GM19328 (cell line): ENCODE results near the gene AGBL4.

ENCODE experiments used
- ATAC-seq: cut with Tn5 transposase; IDR thresholded peaks from one replicate; pipeline ENCODE4 v1.9.1; 2021; ENCODE audit warnings: mild to moderate bottlenecking, moderate library complexity; ENCODE audit not compliant: unreplicated experiment

AGBL4 gene

DNA sequence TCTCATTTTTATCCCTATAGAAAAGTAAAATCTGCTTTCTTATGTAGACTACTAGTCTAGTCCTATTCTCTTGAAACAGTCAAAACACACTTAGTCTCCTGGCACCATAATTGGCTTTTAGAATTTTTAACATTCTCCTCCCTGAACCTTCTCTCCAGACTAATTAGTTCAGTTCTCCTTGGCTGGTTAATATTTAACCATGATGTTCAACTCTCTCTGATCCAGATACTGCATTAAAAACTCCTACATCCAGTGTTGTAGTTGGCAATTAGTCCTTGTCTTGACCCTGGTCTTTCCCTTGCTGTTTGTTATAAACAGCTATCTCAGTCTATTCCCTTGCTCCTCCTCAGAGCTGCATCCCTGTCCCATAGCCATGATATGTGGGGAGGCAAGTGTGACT, 824.2 kb downstream of the AGBL4 start:
- ATAC-seq: no peak

DNA sequence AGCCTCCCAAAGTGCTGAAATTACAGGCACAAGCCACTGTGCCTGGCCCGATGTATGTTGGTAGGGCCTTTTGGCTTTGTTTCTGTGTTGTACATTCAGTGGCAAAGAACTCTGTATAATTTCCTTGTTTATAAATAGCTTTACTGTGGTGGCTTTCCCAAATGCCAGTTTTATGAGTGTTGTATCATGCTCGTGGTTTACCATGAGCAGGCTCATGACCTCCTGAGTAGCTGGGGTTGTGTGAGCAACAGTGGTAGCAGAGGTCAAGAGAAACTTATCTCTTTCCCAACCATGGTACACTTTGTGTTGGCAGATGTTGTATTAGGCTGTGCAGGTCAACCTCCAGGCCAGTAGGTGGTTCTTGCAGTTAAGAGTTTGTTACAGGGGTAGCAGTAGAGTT, 826.7 kb downstream of the AGBL4 start:
- no peak for ATAC-seq

DNA sequence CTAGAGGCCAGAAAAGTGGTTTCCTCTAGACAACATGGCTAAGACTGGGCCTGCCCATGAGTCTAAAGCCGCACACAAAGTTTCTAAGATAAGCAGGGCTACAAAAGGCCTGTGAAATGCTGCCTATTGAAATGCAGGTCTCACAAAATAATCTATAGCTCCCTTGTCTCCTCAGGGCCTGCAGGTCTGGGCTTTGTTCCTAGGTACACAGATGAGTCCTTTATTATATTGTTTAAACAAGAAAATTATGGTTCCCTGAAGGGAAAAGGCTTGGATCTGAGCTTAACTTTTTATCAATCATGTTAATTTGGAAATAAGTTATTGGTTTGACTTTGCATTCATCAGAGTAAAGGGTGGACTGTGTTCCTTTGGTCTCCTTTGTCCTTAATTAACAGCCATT, 833.6 kb downstream of the AGBL4 start:
- ATAC-seq: no peak

DNA sequence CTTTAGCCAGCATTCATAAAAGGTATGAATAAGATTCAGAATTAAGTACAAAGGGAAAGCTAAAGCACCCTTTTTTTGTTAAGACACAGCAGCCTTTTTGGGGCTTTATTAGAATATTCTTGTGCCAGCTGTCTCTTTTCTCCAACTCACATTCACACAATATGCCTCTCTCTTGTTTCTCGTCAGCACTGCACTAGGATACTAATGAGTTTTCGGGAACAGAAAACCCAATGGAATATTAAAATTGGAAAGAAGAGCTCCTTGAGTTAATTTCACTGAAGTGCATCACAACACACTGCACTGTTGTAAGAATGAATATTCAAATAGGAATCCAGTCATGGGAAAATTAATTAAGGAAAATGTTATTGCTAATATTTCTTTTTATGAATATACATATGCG, 836.7 kb downstream of the AGBL4 start:
- ATAC-seq: no peak

DNA sequence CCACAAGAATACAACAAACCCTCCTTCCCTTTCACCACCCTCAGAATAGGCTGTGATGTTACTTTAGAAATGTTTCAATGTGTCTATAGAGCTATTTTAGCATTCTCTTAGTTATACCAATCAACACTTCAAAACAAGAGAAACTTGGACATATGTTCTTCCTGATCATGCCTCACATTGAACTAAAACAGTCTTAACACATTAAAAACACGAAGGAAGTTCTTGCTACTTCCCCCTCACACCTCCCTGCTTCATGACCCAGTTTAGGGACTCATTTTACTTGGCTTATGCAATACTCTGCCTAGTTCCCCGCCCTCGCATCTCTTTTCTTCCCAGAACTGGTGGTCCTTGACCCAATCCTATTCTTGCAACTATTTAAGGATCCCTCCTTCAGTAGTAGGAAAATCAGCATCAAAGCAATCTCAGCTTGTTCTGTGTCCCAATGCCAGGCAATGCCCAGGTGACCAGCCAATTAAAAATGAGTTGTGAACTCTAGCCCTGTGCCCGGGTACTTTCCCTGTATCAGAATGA, 838.2 kb downstream of the AGBL4 start:
- no peak for ATAC-seq

DNA sequence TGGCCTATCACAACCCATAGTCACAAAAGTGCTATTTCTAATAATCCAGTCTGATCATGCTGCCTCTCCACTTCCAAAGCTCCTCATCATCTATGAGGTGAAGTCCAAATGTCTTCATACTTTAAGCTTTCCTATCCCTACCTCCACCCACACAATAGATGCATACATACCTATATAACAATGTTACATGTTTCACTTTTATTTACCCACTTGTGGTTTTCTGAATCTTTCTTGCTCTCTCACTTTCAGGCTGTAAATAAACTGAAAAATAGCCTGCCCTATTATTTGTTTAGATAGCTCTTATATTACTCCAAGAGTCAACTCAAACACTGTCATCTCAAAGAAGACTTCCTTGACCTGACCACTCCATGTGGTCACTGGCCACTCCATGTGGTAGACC, 840.3 kb downstream of the AGBL4 start:
- no peak for ATAC-seq

DNA sequence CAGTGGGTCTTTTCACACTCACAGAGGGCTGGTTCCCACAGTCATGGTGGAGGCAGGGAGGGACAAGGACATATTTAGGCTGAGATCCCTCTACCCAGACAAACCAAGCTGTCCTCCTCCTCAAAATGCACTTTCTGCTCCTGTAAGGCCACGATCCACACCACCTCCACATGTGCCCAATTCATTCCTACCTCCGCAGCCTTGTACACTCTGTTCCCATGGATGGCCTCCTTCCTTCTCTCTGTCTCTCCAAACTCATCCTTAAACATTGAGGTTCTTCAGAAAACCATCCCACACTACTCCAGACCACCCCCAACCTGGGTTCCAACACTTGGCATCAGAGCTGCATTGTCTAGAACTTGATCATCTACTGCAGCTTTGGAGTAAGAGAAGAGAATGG, 842.7 kb downstream of the AGBL4 start:
- ATAC-seq: no peak

DNA sequence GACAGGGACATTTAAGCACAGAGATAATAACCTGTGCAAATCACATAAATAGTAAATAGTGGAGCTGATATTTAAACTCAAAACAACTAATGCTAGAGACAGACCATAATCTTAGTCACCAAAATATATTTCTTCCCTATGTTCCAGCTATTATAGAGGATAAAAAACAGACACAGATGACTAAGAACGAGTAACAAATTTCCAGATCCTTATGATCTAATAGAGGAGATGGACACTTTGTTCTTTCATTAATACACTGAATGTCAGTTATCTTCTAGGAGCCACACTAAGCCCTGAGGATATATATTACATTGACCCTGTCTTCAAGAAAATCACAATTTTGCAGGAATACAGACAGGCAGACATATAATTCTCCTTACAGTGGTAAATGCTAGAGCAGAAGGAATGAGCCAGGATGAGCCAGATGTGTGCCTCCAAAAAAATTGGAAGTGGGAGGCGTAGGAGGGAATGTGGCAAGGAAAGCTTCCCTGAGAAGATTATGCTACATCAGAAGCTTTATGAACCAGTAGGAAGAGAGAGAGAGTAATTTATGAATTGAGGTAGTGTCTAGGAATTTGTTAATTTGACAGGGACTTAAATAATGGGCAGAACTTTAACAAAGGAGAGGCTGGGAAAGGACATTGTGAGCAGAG, 851.7 kb downstream of the AGBL4 start:
- ATAC-seq: no peak

DNA sequence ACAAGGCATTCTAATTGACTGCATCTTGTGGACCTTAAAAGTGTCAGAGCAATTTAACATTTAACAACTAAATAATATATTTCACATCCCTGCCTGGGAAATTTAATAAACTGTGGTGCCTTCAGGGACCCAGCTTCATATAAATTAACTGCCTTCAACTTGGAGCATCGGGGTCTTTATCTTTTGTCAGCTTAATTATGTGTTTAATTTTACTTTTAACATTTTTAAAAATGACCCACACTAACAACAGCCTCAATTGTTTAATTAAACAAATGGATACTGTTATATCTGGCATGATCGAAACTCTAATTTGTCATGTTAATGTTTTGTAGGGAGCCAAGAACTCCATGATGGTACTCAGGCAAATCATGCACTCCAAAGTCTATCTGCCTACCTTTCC, 857.7 kb downstream of the AGBL4 start:
- no peak for ATAC-seq

DNA sequence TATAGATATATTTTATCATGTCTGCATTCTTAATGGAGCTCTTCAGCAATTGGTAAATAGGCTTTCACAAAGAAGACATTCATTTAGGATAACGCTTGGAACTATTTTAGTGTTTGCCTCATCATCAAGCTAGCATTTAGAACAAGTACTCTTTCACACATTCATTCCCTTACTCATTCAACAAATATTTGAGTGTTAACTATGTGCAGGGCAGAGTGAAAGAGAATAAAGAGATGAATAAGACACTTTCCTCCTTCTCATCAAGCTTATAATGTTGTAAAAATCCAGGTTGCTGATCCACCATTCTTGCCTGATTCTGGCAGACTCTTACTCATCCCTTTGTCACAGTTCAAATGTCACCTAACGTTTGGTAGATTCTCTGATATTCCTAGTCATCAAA, 860.7 kb downstream of the AGBL4 start:
- no peak for ATAC-seq

DNA sequence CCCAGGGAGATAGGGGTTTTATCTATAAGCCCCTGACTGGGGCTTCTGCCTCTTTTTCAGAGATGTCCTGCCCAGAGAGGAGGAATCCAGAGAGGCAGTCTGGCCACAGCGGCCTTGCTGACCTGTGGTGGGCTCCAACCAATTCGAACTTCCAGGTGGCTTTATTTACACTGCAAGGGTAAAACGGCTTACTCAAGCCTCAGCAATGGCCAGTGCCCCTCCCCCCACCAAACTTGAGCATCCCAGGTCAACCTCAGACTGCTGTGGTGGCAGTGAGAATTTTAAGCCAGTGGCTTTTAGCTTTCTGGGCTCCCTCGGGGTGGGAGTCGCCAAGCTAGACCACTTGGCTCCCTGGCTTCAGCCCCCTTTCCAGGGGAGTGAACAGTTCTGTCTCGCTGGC, 863.1 kb downstream of the AGBL4 start:
- no peak for ATAC-seq

DNA sequence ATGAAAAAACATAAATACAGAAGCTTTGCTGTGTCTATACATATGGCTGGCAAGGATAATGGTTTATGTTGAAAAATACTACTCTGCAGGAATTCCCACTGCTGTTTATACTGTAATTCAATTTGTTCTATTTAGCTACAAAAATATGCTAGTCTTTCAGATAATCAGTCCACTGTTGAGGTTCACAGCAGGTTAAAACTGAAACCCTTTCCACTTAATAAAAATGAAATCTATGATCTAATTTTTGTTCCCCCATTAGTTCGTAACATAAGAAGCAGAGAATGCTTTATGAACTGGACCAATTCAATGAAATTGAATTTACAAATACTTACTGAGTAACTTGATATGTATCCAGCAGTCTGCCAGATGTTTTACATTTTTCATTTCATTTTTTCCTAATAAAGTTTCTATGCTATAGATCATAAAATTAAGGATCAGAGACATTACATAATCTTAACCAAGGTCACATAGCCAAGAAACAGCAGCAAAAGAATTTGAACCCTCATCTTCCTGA, 887.0 kb downstream of the AGBL4 start:
- ATAC-seq: no peak

DNA sequence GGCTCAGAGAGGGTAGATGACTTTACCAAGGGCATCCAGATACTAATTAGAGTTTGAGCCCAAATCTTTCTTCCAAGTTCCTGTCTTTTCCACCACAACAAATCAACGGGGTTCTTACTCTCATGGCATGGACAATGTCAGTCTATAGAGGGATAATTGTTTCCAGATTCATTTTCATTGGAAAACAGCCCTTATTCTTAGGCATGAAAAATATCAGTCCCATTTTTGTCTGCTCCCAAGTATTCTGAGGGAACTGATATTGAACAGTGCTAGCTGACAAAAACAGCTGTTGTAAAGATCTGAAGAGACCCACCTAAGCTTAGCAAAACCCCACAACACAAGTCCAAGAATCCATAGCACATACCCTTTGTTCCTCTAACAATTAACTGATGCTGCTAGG, 898.0 kb downstream of the AGBL4 start:
- no peak for ATAC-seq

DNA sequence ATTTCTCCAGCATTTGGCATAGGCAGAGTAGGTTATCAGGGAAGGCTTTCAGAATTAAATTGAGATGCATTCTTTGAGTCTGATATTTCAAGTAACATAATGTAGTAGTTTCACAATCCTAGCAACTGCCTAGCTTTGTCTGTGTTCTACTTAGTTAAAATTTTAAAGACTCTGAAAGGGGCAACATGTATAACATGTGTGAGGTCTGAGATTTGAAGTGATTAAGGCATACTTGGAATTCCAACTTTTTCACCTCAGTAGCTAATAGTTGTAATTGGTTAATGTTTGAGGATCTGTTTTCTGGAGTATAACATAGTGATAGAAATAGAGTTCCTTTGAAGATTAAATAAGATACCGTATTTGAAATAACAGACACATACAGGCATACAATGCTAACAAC, 911.8 kb downstream of the AGBL4 start:
- ATAC-seq: no peak

DNA sequence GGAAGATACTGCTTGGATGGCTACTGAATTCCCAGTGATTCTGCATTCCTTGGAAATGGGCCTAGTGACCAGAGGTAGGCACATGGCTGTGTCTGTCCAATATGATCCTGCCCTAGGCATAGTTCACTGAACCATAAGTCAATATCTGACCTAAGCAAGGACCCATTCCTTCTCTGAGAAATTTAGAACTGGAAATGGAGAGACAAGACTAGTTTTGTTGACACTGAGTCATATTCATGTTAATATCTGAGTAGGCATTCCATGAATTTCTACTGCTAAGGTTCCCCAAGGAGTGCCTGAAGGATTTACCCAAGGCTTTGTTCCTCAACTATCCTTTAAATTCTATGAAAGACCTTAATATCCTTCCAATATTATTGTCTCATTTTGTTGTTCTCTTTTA, 917.3 kb downstream of the AGBL4 start:
- ATAC-seq: no peak

DNA sequence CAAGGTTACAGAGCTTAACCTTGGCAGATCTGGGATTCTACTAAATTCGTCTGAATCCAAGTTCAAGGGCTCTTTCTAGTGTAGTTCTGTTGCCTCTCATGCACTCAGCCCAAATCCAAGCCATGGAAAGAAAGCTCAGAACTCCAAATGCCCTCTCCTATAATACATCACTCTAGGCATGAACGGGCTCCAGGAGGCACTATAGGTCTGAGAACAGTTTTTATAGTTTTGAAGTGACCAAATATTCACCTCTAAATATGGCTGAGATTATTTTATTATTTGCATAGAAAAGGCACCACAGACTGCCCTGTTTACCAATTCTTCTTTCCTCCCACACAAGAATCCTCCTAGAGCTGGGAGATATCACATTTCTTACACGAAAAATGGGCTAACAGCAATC, 919.2 kb downstream of the AGBL4 start:
- ATAC-seq: no peak

DNA sequence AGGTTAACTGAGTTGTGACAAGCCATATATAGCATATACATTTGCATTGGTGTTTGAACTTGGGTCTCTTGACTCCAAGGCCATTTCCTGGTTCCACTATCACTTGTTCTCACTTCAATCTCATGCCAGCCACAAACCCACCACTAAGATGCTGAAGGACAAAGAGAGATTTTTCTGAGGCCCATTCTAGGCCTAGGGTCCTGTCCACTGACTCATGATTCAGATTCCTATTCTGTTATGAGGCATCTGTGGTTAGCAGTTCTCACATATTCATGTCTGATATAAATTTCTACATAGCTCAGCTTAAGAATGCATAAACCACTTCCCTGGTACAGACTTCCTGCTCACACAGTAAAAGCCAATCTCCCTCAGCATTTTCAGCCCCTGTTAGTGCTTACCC, 921.0 kb downstream of the AGBL4 start:
- ATAC-seq: no peak

DNA sequence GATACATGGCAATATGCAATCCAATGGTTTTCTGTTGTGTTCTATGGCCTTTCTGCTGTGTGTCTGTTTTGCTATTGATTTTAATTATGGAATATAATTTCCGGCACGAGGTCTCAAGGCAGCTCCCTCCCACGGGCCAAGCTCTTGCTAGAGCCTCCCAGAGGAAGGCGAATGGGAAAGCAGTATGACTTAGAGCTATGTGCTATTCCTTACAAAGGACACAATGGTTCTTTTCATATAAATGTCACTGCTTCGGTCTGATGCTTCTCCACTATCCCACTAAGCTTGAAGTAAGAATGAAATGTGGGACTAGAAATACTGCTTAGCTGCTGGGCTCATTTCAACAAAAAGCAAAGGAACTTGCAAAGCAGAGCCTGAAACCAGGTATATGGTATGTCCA, 924.9 kb downstream of the AGBL4 start:
- no peak for ATAC-seq

DNA sequence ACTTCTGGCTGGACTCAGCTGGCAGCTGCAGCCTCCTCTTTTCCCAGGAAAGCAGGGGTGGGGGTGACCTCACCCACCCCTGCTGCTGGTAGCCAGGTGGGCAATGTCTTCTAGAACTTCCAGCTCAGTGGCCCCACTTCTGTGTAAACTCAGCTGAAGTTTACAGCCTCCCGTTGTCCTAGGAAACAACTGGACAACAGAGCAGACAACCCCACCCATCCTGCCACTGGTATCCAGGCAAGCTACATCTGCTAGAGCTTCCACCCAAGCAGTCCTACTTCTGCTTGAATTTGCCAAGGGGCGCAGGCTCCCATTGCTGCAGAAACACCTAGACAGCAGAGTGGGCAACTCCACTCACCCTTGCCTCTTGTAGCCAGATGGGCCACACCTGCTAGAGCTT, 937.4 kb downstream of the AGBL4 start:
- ATAC-seq: no peak

DNA sequence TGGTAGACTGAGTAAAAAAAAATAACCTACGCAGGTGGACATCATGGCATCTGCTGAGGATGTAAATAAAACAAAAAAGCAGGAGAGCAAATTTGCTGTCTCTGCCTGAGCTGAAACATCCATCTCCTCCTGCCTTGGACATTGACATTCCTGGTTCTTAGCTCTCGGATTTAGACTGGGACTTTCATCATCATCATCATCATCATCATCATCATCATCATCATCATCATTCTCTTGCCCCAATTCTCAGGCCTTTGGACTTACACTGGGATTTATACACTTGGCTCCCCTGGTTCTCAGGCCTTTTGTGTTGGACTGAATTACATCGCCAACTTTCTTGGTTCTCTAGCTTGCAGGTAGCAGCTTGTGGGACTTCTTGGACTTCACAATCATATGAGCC, 938.7 kb downstream of the AGBL4 start:
- no peak for ATAC-seq

DNA sequence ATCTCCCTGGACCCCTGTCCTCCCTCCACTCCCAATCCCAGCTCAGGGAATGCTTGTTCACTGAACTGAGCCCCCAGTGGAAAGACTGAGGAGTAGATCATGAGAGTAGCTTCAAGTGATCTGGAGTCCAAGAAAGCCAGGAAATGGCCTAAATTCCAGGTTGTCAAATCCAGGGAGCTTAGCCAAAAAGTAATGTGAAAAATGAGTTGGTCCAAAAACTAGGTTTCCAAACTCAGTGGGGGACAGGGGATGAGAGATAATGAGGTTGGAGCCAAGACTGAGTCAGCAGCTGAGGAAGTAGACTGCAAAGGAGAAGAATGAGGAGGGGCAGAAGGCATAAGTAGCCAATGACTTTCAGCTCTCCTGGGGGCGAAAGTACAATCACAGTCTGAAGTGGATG, 963.0 kb downstream of the AGBL4 start:
- ATAC-seq: no peak

DNA sequence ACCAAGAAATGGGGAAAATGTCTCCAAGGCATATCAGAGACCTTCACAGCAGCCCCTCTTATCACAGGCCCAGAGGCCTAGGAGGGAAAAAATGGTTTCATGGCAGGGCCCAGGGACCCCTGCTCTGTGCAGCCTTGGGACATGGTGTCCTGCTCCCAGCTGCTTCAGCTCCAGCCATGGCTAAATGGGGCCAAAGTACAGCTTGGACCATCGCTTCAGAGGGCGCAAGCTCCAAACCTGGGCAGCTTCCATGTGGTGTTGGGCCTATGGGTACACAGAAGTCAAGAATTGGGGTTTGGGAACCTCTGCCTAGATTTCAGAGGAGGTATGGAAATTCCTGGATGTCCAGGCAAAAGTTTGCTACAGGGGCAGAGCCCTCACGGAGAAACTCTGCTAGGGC, 964.7 kb downstream of the AGBL4 start:
- ATAC-seq: no peak

DNA sequence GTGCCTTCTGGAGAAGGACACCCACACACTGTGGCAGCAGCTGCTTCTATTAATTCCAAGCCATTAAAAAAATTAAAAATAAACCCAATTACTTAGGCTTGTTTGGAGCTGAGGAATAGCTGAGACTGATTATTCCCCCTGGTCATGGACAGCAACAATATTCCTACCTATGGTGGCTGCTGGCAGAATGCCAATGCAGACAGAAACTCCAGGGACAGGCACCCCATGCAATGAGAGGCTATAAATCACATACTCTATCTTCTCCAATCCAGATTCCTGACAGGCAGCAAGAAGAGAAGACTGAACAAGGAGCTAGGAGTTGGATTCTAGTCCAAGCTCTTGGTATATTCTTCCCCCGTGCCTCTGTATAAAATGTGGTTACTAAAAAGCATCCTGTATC, 971.7 kb downstream of the AGBL4 start:
- ATAC-seq: no peak
